ENCODE results near the gene PTPRT. TPM values are rescaled to one million over a fixed set of nuclear protein-coding genes. Genes with fewer than 3 reads are reported as not detected.

The PTPRT gene
- total RNA-seq, 1 experiment from 2014 or later: not detected

GRCh38 chr20:43237651-43238168, 48.0 kb upstream of the PTPRT start:
- Histone ChIP-seq H2AFZ (ENCODE audit: low read depth, low read length, poor library complexity, severe bottlenecking) (no peak overlapping the region), H3K9me3 (ENCODE audit: control insufficient read depth in 1 of 2, insufficient read depth in 1 of 2, low read depth in 1 of 2, low read length in 2 of 2) (no peaks in the 10 kb centered on the region), H3K27ac (ENCODE audit: low read depth, low read length) (no peak overlapping the region), H3K9me2 (ENCODE audit: insufficient read depth) (no peaks in the 10 kb centered on the region), H3K9ac (ENCODE audit: low read length) (no peak overlapping the region), H3K4me2 (ENCODE audit: low read length) (no peak overlapping the region), H3K4me3 (replicated peaks in 1 of 2; ENCODE audit: low read depth in 1 of 2, low read length in 2 of 2) (no peak overlapping the region), H3K79me2 (ENCODE audit: insufficient read depth, low read length) (no peaks in the 10 kb centered on the region), H3K36me3 (ENCODE audit: control insufficient read depth in 1 of 2, insufficient read depth in 2 of 2, low read length in 2 of 2) (no peaks in the 10 kb centered on the region), H3K27me3 (ENCODE audit: insufficient read depth, low read length) (peaks cover 41% of the 10 kb centered on the region), H3K4me1 (ENCODE audit: control insufficient read depth in 1 of 2, insufficient read depth in 2 of 2, low read length in 2 of 2) (no peaks in the 10 kb centered on the region), H4K20me1 (ENCODE audit: insufficient read depth) (no peaks in the 10 kb centered on the region)
- no peak for TF ChIP-seq RAD21 (IDR thresholded peaks at IDR 0.05; ENCODE audit: low read depth)
- TF ChIP-seq, protein P1, sequence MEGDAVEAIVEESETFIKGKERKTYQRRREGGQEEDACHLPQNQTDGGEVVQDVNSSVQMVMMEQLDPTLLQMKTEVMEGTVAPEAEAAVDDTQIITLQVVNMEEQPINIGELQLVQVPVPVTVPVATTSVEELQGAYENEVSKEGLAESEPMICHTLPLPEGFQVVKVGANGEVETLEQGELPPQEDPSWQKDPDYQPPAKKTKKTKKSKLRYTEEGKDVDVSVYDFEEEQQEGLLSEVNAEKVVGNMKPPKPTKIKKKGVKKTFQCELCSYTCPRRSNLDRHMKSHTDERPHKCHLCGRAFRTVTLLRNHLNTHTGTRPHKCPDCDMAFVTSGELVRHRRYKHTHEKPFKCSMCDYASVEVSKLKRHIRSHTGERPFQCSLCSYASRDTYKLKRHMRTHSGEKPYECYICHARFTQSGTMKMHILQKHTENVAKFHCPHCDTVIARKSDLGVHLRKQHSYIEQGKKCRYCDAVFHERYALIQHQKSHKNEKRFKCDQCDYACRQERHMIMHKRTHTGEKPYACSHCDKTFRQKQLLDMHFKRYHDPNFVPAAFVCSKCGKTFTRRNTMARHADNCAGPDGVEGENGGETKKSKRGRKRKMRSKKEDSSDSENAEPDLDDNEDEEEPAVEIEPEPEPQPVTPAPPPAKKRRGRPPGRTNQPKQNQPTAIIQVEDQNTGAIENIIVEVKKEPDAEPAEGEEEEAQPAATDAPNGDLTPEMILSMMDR (IDR thresholded peaks at IDR 0.05 in 2 of 3, conservative IDR thresholded peaks at IDR 0.05 in 1 of 3; ENCODE audit: borderline replicate concordance in 1 of 3, insufficient read depth in 1 of 3, low read depth in 2 of 3, low read length in 2 of 3): no peak
- no peak for TF ChIP-seq EZH2 (IDR thresholded peaks at IDR 0.05)
- TF ChIP-seq SIN3A (IDR thresholded peaks at IDR 0.05; ENCODE audit: low read depth): no peak
- no peak for TF ChIP-seq ZFX (IDR thresholded peaks at IDR 0.05)
- no peak for TF ChIP-seq CEBPB (IDR thresholded peaks at IDR 0.05; ENCODE audit: low read depth)
- no peak for TF ChIP-seq POLR2A (IDR thresholded peaks at IDR 0.05; ENCODE audit: borderline replicate concordance, extremely low read depth, insufficient read depth, insufficient read length)
- TF ChIP-seq ELF1 (IDR thresholded peaks at IDR 0.05; ENCODE audit: borderline replicate concordance, low read depth): no peak
- no peak for TF ChIP-seq FOSL1 (IDR thresholded peaks at IDR 0.05; ENCODE audit: low read depth)
- TF ChIP-seq, protein P2, sequence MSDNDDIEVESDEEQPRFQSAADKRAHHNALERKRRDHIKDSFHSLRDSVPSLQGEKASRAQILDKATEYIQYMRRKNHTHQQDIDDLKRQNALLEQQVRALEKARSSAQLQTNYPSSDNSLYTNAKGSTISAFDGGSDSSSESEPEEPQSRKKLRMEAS (IDR thresholded peaks at IDR 0.05): no peak
- TF ChIP-seq POLR2AphosphoS5 (IDR thresholded peaks at IDR 0.05; ENCODE audit: low read depth, low read length): no peak
- no peak for TF ChIP-seq SP1 (IDR thresholded peaks at IDR 0.05; ENCODE audit: low read depth)
- no peak for TF ChIP-seq ZNF274 (IDR thresholded peaks at IDR 0.05; ENCODE audit: low read depth, low read length)
- CTCF ChIA-PET: no interaction called here
- no peak for DNase-seq (ENCODE audit: low read depth, low spot score)
- ATAC-seq: no peak
- intact Hi-C loops (cut with micrococcal nuclease): no loop called here
- RAD21 ChIA-PET (ENCODE audit: low non-redundant PET in 1 of 2, low total read pairs in 2 of 2, uncharacterized antibody in 2 of 2, unreplicated experiment in 2 of 2): no interaction called here
- no TSS peak for BruUV-seq (replicated peaks)
- POLR2A ChIA-PET: no interaction called here

Measured in HCT116 (cell line).